HCEC 1CT (cell line): ENCODE results near the gene STIMATE.

Experiments used
- DNase-seq: peaks from one replicate; pipeline ENCODE4 v3.0.0-alpha.2; 2017

The STIMATE gene

GRCh38 chr3:52788890-52789745 lies 108.2 kb downstream of the STIMATE start:
- no peak for DNase-seq

GRCh38 chr3:52787672-52788625 lies 109.4 kb downstream of the STIMATE start:
- no peak for DNase-seq

GRCh38 chr3:52787246-52787645 lies 110.1 kb downstream of the STIMATE start:
- no peak for DNase-seq
